Left ventricle myocardium superior (tissue), 1 donor: ENCODE data around the gene IST1. TPM values are rescaled to one million over a fixed set of nuclear protein-coding genes. Genes with fewer than 3 reads are reported as not detected.
"Not testable (repeated sequence)": the region's sequence is repeated elsewhere in the genome, so short reads cannot be mapped to it uniquely, and the experiment has no call there.

Experiments
- ATAC-seq: fragments of 200-7000 bp; cut with Tn5 transposase; one replicate; pipeline ENCODE4 v1.9.1; 2020; ENCODE audit warnings: mild to moderate bottlenecking, moderate library complexity
- DNase-seq: peaks from one replicate; pipeline ENCODE4 v3.0.0-alpha.2; 2020
- intact Hi-C: fragments of 100-400 bp; cut with micrococcal nuclease; formaldehyde crosslinking; loops from one replicate; pipeline ENCODE4 v1.11.0; 2022
- total RNA-seq: library from RNA; stranded (reverse); fragmentation: NEBNext Ultra II Directional; extraction: Animal tissue kit (Norgen Biotek cat#: 25700); gene quantifications from one replicate; pipeline ENCODE4 v1.2.1, GENCODE V29; 2021
- donor health status: DM: no; HTN: yes; CAD: no; lungs with severe emphysema.

The IST1 gene
- total RNA-seq, 1 donor from 2014 or later: 110 TPM

DNA sequence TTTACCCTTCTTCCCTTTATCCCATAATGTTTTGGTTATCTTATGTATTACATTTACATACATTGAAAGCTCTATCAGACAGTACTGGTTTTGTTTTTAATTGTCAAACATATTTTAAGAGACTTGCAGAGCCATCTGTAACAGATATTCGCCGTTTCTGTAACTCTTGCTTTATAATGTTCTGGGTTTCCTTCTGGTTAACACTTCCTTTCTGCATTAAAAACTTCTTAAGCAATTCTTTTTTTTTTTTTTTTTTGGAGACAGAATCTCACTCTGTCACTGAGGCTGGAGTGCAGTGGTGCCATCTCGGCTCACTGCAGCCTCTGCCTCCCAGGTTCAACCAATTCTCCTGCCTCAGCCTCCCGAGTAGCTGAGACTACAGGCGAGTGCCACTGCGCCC lies 10.4 kb downstream of the IST1 start:
- intact Hi-C loops: not testable (repeated sequence)

DNA sequence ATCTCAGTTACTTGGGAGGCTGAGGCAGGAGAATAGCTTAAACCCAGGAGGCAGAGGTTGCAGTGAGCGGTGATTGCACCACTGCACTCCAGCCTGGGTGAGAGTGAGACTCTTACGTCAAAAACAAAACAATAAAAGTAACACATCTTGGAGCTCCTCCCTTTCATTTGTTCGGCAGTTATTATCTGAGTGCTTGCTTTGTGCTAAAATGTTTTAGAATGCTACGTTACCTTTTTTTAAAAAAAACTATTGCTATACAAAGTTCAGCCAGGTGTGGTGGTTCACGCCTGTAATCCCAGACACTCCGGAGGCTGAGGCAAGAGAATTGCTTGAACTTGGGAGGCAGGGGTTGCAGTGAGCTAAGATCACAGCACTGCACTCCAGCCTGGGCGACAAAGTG lies 15.8 kb downstream of the IST1 start:
- intact Hi-C loops: no loop called here
- DNase-seq: no peak
- no peak for ATAC-seq

More for the DNA sequence above, 10.4 kb downstream of the IST1 start:
- not testable (repeated sequence) for ATAC-seq, DNase-seq

DNA sequence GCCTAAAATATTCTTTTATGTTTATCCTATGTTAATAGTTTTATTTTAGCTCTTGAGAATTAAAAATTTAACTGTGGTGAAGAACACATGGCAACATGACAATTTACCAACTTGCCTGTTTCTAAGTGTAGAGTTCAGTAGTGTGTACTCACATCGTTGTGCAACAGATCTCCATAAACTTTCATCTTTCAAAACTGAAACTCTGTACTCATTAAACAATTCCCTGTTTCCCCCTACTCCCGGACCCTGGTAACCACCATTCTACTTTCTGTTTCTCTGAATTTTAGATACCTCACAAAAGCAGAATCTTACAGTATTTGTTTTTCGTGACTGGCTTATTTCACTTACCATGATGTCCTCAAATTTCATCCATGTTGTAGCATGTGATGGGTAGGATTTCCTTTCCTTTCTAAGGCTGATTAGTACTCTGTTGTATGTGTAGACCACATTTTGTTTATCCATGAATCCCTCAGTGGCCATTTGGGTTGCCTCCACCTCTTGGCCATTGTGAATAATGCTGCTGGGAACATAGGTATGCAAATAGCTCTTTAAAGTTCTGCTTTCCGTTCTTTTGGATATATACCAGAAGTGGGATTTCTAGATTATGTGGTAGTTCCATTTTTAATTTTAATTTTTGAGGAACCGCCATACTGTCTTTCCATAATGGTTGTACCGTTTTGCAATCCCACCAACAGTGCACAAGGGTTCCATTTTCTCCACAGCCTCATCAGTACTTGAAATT lies 17.4 kb downstream of the IST1 start:
- DNase-seq (no peak), ATAC-seq (no peak)
- intact Hi-C loops: no loop called here

DNA sequence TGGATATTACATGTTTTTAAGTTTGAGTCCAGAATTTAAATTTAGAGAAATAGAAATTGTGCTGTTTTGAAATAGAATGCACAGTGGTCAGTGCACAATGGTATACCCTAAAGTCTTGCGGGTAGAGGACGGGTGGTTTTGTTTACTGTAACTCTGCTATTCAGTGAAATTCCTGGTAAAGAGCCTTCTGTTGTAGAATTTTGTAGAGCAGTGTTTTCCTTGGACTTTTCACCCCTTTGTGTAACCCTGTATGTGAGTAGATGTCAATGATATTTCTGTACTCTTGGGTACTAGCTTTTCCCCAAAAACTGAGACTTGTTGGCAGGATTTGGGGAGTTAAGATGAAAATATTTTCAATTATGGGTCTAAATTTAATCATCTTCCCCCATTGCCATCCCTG lies 19.5 kb downstream of the IST1 start:
- no peak for DNase-seq
- intact Hi-C loops: no loop called here
- ATAC-seq: no peak

DNA sequence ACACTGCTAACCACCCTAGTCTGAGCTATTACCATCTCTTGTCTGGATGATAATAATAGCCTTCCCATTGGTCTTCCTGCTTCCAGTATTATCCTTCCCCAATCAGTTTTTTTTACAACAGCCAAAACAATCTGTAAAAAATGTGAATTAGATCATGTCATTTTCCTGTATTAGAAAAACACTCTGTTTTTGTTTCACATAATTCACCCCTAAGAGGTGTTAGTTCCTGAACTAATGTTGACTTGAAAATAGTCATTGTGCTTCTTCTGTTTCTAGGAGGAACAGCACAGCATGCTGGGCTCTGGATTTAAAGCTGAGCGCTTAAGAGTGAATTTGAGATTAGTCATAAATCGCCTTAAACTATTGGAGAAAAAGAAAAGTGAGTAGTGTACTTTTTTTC lies 20.0 kb downstream of the IST1 start:
- ATAC-seq (no peak), DNase-seq (no peak)
- intact Hi-C loops: no loop called here

DNA sequence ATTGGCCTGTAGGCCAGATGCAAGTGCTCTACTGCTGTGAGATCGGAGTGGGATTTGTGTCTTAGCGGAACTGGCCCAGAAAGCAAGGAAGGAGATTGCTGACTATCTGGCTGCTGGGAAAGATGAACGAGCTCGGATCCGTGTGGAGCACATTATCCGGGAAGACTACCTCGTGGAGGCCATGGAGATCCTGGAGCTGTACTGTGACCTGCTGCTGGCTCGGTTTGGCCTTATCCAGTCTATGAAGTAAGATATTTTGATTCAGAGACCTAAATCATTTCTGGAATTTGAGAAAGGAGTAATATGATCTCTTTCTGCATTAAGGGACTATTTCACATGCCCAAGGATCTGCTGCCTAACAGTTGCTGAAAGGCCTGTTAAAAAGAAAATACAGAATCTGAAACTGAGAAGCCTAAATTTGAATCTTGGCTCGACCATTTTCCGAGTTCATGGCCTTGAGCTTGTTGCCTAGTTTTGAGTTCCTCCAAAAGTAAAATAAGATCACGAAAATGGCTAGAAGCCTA lies 21.1 kb downstream of the IST1 start:
- intact Hi-C loops: no loop called here
- DNase-seq (no peak), ATAC-seq (no peak)

DNA sequence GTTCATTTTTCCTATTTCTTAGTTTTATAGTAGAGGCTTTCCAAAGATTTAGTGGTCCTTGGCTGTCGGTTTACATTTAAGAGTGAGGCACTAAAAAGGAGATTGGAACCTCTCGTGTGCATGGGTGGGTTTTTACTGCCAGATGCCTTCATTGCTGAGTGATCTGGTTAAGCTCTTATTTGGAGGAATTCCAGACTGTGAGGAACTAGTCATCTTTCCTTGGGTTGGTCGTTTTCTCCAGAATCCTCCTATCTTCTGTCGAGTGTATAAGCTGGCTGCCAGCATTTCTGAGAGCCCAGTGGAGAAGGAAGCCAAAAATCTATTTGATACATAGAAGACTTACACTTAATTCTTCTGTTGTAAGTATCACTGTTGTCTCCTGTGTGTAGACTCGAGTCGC lies 22.6 kb downstream of the IST1 start:
- intact Hi-C loops: no loop called here
- DNase-seq (no peak), ATAC-seq (no peak)

DNA sequence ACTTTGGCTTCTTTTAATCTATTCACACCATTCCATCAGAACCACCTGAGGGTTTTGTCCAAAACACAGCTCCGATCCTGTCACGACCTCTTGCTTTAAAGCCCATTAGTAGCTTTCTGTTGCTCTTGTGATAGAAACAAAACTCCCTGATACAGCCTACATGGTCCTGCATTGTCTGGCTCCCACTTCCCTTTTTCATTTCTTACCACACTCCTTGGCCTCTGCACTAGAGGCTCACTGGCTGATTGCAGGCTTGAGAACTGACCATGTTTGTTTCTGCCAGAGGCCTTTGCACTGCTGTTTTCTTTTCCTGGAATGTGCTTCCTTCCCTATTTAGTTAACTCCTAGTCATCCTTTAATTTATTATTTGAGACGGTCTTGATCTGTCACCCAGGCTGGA lies 23.7 kb downstream of the IST1 start:
- intact Hi-C loops: no loop called here

DNA sequence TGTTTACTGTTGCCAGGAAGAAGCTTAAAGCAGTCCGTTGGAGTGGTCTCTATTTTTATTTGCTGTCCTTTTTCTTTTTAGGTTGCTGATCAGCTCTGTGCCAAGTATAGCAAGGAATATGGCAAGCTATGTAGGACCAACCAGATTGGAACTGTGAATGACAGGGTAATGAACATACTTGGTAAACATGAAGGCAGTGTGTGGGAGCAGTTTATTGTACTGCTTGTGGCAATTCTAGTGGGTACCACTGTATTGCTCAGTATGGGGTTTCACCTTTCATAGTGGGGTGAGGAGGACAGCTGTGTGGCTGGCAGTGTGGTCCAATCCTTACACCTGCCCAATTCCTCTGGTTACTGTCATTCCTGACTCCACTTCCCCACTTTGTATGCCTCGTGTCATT lies 25.3 kb downstream of the IST1 start:
- no peak for DNase-seq
- no peak for ATAC-seq
- intact Hi-C loops: no loop called here

More for the DNA sequence above, 23.7 kb downstream of the IST1 start:
- DNase-seq (no peak), ATAC-seq (peak; percentile 33)

DNA sequence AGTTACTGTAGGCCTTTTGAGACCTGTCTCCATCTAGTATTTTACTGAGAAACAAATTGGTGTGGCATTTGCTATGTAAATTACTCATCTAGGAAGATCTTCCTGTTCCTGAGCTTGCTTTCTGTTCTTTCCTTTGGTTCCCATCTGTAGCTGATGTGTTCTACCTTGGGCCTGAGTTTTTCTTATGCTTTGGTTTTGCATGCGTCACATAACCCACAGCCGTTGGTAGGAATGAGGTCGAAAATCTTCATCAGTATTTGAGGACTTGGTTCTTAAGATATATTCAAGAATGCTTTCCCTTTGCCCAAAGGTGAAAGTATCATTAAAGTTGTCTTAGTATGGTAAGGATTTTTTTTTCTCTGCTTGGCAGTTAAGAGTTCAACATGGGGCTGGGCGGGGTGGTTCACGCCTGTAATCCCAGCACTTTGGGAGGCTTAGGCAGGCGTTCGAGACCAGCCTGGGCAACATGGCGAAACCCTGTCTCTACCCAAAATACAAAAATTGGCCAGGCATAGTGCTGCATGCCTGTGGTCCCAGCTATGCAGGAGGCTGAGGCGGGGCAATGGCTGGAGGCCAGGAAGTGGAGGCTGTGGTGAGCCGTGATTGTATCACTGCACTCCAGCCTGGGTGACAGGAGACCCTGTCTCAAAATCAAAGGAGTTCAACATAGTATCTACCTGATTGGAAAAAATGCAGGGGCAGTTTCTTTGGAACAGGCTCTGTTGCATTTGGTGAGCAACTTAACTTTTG lies 28.8 kb downstream of the IST1 start:
- no peak for DNase-seq
- no peak for ATAC-seq
- intact Hi-C loops: no loop called here

DNA sequence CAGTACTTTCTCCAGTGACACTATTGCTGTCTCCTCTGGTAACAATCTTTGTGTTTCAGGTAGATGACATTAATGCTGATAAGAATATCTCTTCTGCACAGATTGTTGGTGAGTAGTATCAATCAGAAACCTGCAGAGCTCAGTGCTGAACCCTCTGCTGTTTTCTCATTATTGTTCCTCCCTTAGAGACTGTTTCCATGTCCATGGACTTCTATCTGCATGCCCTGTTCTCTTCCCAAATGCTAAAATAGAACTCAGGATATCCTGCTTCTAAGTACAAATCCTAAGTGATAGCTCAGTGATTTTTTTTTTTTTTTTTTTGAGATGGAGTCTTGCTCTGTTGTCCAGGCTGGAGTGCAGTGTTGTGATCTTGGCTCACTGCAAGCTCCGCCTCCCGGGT lies 29.4 kb downstream of the IST1 start:
- ATAC-seq (peak; percentile 9), DNase-seq (no peak)

DNA sequence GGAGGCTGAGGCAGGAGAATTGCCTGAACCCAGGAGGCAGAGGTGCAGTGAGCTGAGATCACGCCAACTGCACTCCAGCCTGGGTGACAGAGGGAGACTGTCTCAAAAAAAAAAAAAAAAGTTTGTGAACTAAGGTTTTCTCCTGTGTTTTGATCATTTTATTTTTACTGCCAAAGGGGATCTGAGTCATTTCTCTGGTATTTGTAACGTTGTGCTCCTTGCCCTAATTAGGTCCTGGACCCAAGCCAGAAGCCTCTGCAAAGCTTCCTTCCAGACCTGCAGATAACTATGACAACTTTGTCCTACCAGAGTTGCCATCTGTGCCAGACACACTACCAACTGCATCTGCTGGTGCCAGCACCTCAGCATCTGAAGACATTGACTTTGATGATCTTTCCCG lies 32.1 kb downstream of the IST1 start:
- DNase-seq (no peak), ATAC-seq (peak; percentile 71)
- intact Hi-C loops: no loop called here

More for the DNA sequence above, 29.4 kb downstream of the IST1 start:
- intact Hi-C loops: no loop called here

DNA sequence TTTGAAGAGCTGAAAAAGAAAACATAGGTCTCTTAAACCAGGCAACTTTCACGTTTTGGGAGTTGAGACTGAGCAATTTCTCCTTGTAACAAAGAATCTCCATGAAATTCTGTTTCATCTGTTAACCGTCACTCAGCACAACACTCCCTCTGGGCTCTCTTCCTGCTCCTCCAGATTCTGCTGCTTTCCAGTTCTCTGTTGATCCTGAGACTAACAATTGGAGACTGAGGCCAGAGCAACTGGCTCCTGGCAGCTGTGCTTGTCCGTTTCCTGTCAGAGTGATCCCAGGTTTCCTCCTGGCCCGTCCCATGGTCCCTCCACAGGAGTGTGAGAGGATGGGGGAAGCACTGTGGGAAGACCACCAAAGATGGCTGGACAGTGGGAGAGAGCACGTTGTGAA lies 32.5 kb downstream of the IST1 start:
- ATAC-seq (peak; percentile 63), DNase-seq (no peak)
- intact Hi-C loops: no loop called here

DNA sequence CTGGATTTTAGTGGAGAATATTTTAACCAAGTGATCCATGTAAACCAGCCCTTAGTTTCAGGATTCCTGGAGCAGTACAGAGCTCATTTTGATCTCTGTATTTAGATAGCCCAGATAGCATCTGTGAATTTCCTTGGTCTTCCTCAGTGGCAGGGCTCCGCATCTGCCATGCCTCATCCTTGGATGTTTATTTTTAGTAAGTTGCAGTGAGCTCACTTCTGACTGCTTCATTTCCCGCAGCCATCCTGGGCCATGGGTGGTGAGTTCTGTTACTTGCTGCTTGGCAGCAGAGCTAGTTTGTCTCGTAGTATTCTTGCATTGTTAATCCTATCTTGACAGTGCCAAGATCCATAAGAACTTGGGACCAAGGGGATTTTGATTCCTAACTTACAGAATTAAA lies 33.7 kb downstream of the IST1 start:
- ATAC-seq (peak; percentile 69), DNase-seq (no peak)
- intact Hi-C loops: no loop called here

DNA sequence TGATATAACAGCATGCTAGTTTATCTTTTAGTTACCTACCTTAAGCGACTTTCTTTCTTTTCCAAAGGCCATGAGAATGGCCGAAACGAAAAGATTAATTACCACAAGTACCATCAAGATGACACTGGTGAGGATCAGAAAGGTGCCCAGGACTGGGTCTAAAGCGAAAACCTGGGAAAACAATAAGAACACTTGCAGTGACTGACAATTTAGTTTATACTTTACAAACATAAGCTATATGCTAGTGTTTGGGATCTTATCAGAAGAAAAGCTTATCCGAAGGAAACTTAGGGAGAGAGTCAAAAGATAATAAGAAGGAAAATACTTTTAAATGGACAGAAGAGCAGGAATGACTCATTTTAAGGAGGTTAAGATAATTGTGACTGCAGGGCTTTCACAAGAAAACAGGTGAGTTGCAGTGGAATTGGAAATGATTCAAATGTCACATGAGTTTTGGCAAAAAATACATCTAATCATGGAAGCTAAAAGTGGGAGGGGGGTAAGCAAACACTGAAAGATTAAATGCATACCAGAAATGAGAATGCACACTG lies 34.8 kb downstream of the IST1 start:
- ATAC-seq: no peak
- intact Hi-C loops: no loop called here
- no peak for DNase-seq

DNA sequence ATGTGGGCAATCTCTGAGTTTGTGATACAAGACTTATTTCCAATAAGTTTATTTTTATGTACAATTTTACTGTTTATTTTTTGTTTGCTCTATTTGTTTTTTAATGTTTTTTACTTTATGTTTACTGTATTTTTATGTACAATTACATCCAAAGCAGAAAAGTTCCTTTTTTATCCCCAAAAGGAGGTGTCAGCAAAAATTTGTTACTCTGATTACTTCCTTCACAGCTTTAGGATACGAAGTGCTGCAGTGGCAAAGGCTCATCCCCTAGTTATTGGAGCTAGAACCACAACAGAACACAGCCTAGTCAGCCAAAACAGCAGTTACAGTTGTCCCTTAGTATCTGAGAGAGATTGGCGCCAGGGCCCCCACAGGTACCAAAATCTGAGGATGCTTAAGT lies 35.7 kb downstream of the IST1 start:
- ATAC-seq: no peak
- intact Hi-C loops: no loop called here
- no peak for DNase-seq

DNA sequence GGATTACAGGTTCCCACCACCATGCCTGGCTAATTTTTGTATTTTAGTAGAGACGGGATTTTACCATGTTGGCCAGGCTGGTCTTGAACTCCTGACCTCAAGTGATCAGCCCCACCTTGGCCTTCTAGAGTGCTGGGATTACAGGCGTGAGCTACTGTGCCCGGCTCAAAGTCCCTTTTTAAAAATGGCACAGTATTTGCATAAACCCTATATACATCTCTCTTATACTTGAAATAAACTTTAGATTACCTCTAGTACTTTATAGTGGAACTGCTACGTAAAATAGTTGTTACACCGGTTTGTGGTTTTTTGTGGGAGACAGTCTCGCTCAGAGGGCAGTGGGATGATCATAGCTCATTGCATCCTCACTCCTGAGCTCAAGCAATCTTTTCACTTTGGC lies 36.3 kb downstream of the IST1 start:
- DNase-seq (no peak), ATAC-seq (no peak)
- intact Hi-C loops: no loop called here

DNA sequence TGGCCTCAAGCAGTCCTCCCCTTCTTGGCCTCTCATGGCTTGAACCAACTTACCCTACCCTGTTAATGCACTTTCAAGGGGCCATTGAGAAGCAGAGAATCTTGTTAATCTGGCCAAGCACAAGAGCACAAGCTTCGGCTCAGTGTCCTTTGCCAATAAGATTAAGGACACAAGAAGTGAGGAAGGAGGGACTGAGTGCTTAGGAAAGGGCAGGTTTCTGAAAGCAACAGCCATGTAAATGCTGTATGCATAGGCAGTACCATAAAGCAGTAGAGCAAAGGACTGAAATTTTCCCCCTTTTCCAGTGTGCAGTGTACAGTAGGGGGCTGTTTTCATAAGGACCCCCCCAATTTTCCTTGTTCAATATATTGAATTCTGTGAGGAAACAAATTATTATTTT lies 37.7 kb downstream of the IST1 start:
- intact Hi-C loops: no loop called here
- ATAC-seq (no peak), DNase-seq (no peak)

DNA sequence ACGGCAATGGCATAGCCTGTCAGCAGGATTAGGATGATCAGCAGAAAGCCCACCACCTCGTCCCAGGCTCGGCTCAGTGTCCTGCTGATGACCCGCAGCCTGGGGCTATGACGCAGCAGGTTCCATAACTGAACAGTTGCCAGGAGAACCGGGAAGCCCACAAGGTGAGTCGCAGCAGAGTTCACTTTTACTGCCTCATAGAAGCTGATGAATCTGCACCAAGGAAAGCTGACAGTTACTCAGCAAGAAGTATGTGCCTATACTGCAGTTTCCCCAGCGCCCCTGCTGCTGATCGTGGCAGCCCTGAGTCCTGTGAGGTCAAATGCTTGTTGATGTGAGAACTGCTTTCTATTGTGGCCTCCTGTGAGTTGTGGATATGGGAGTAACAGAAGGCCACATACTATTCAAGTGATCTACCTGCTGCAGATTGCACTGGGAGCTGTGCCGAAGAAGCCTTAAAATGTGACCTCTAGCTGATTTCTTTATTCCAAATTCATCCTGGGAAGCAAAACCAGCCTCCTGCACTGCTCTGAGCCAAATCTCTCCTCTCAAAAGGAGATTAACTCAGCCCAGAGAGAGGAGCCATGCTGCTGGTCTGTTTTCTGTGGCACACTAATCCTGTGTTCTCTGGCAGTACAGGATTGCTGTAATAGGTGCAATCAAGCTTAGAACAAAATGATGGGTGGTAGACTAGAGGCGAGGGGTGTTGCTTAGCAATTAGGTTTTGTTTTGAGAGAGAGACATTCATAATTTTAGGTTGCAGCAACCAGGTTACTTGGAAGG lies 38.8 kb downstream of the IST1 start:
- DNase-seq (no peak), ATAC-seq (peak; percentile 13)
- intact Hi-C loops: no loop called here
